ENCODE data around the gene NFATC2IP. TPM values are rescaled to one million over a fixed set of nuclear protein-coding genes. Genes with fewer than 3 reads are reported as not detected.
"Not testable (repeated sequence)": the region's sequence is repeated elsewhere in the genome, so short reads cannot be mapped to it uniquely, and the experiment has no call there.

The NFATC2IP gene
- polyA plus RNA-seq, 4 donors = 27.5 to 65.1 (median 40.5) TPM

- peak; percentile 64 to 79 (median 68) for DNase-seq (ENCODE audit: low read depth in 4 of 4, low spot score in 3 of 4)
Measured at GRCh38 chr16:28925386-28926228, 25.1 kb upstream of the NFATC2IP start.

- DNase-seq (ENCODE audit: low read depth in 4 of 4, low spot score in 3 of 4) = not testable (repeated sequence)
Measured at GRCh38 chr16:28926284-28926683, 24.5 kb upstream of the NFATC2IP start.

GRCh38 chr16:28927815-28928214 is 22.9 kb upstream of the NFATC2IP start:
- DNase-seq (ENCODE audit: low read depth in 4 of 4, low spot score in 3 of 4) = no peak

- no peak for DNase-seq (ENCODE audit: low read depth in 4 of 4, low spot score in 3 of 4)
Measured at GRCh38 chr16:28930203-28930602, 20.5 kb upstream of the NFATC2IP start.

GRCh38 chr16:28930652-28931051 is 20.1 kb upstream of the NFATC2IP start:
- DNase-seq (ENCODE audit: low read depth in 4 of 4, low spot score in 3 of 4) = no peak

- no peak for DNase-seq (ENCODE audit: low read depth in 4 of 4, low spot score in 3 of 4)
Measured at GRCh38 chr16:28931801-28932225, 18.9 kb upstream of the NFATC2IP start, which contains the start of gene CD19. CD19 (plus strand) TSS chr16:28931971; CDS start chr16:28932001, 30 bp downstream.

- DNase-seq (ENCODE audit: low read depth in 4 of 4, low spot score in 3 of 4) = no peak
Measured at GRCh38 chr16:28932339-28933141, 18.2 kb upstream of the NFATC2IP start.

- DNase-seq (ENCODE audit: low read depth in 4 of 4, low spot score in 3 of 4) = no peak
Measured at GRCh38 chr16:28933171-28933570, 17.6 kb upstream of the NFATC2IP start.

- DNase-seq (ENCODE audit: low read depth in 4 of 4, low spot score in 3 of 4) = no peak
Measured at GRCh38 chr16:28935346-28935745, 15.4 kb upstream of the NFATC2IP start.

GRCh38 chr16:28935924-28936783 is 14.6 kb upstream of the NFATC2IP start:
- no peak for DNase-seq (ENCODE audit: low read depth in 4 of 4, low spot score in 3 of 4)

GRCh38 chr16:28936784-28937155 is 14.0 kb upstream of the NFATC2IP start:
- no peak for DNase-seq (ENCODE audit: low read depth in 4 of 4, low spot score in 3 of 4)

- DNase-seq (ENCODE audit: low read depth in 4 of 4, low spot score in 3 of 4) = no peak
Measured at GRCh38 chr16:28937222-28937876, 13.4 kb upstream of the NFATC2IP start.

GRCh38 chr16:28938721-28939120 is 12.0 kb upstream of the NFATC2IP start:
- DNase-seq (ENCODE audit: low read depth in 4 of 4, low spot score in 3 of 4) = no peak

GRCh38 chr16:28939825-28940224 is 10.9 kb upstream of the NFATC2IP start:
- DNase-seq (ENCODE audit: low read depth in 4 of 4, low spot score in 3 of 4) = not testable (repeated sequence)

GRCh38 chr16:28943281-28943680 is 7.5 kb upstream of the NFATC2IP start:
- DNase-seq (ENCODE audit: low read depth in 4 of 4, low spot score in 3 of 4) = no peak

GRCh38 chr16:28946681-28947080 is 4.1 kb upstream of the NFATC2IP start:
- no peak for DNase-seq (ENCODE audit: low read depth in 4 of 4, low spot score in 3 of 4)

- DNase-seq (ENCODE audit: low read depth in 4 of 4, low spot score in 3 of 4) = no peak
Measured at GRCh38 chr16:28951410-28951943, 740 bp downstream of the NFATC2IP start.

- no peak for DNase-seq (ENCODE audit: low read depth in 4 of 4, low spot score in 3 of 4)
Measured at GRCh38 chr16:28958216-28958615, 7.5 kb downstream of the NFATC2IP start.

- no peak for DNase-seq (ENCODE audit: low read depth in 4 of 4, low spot score in 3 of 4)
Measured at GRCh38 chr16:28958836-28959235, 8.1 kb downstream of the NFATC2IP start.

- DNase-seq (ENCODE audit: low read depth in 4 of 4, low spot score in 3 of 4) = no peak
Measured at GRCh38 chr16:28964072-28964471, 13.3 kb downstream of the NFATC2IP start.
